Retinal pigment epithelial cell (primary cell): ENCODE data around the gene PDIA6.

Experiments used
- DNase-seq: peaks from one replicate; pipeline ENCODE4 v3.0.0-alpha.2; 2010; ENCODE audit warnings: low read depth
- H3K4me3 ChIP-seq: 2 replicates; pipeline ENCODE4 v1.5.1; 2011; ENCODE audit warnings: mild to moderate bottlenecking, low read length, control low read depth, moderate library complexity
- CTCF ChIP-seq: conservative IDR thresholded peaks from 2 replicates; pipeline ENCODE4 v1.5.1; 2011; ENCODE audit warnings: low read depth, low read length, control low read depth, inconsistent platforms

PDIA6 gene

GRCh38 chr2:10778724-10779115, 33.9 kb downstream of the PDIA6 start:
- no peak for DNase-seq
- no peak overlapping the region for H3K4me3 ChIP-seq
- no peak for TF ChIP-seq CTCF

- no peak for DNase-seq
- no peak overlapping the region for H3K4me3 ChIP-seq
These were observed 34.5 kb downstream of the PDIA6 start for GRCh38 chr2:10777842-10778723.

GRCh38 chr2:10777111-10777841, 35.3 kb downstream of the PDIA6 start:
- TF ChIP-seq CTCF, result no peak
- H3K4me3 ChIP-seq, result no peak overlapping the region
- DNase-seq, result no peak

More at GRCh38 chr2:10777842-10778723, 34.5 kb downstream of the PDIA6 start:
- TF ChIP-seq CTCF, result no peak

- no peak overlapping the region for H3K4me3 ChIP-seq
- TF ChIP-seq CTCF, result no peak
- DNase-seq, result no peak
These were observed 36.2 kb downstream of the PDIA6 start for GRCh38 chr2:10776231-10776977.

- no peak for DNase-seq
- no peak overlapping the region for H3K4me3 ChIP-seq
- no peak for TF ChIP-seq CTCF
These were observed 36.8 kb downstream of the PDIA6 start for GRCh38 chr2:10775831-10776230.

- DNase-seq, result no peak
- no peak overlapping the region for H3K4me3 ChIP-seq
- TF ChIP-seq CTCF, result no peak
These were observed 37.4 kb downstream of the PDIA6 start for GRCh38 chr2:10775021-10775780.
